H9 (cell line): Measurements from ENCODE around the gene POMZP3. TPM values are rescaled to one million over a fixed set of nuclear protein-coding genes. Genes with fewer than 3 reads are reported as not detected.
"Not testable (repeated sequence)": the region's sequence is repeated elsewhere in the genome, so short reads cannot be mapped to it uniquely, and the experiment has no call there.

Source experiments
- DNase-seq: peaks from one replicate; pipeline ENCODE4 v3.0.0-alpha.2; 2017
- H2AFZ ChIP-seq: one replicate; pipeline ENCODE4 v1.6.1; 2013; ENCODE audit warnings: mild to moderate bottlenecking, low read length, control low read depth, moderate library complexity
- H2AK5ac ChIP-seq: 2 replicates; pipeline ENCODE4 v1.6.1; 2013; ENCODE audit warnings: low read length, control low read depth, mixed read lengths; ENCODE audit not compliant: insufficient read length
- H2BK120ac ChIP-seq: one replicate; pipeline ENCODE4 v1.6.1; 2013; ENCODE audit warnings: low read depth, mild to moderate bottlenecking, low read length, control low read depth, inconsistent platforms; ENCODE audit not compliant: poor library complexity, severe bottlenecking
- H2BK12ac ChIP-seq: 2 replicates; pipeline ENCODE4 v1.6.1; 2013; ENCODE audit warnings: low read length, control low read depth, mixed read lengths, low read depth; ENCODE audit not compliant: insufficient read length
- H2BK15ac ChIP-seq: 2 replicates; pipeline ENCODE4 v1.6.1; 2013; ENCODE audit warnings: low read depth, low read length, control low read depth
- H2BK20ac ChIP-seq: one replicate; pipeline ENCODE4 v1.6.1; 2013; ENCODE audit warnings: low read depth, mild to moderate bottlenecking, low read length, control low read depth, inconsistent platforms; ENCODE audit not compliant: poor library complexity, severe bottlenecking
- H2BK5ac ChIP-seq: 2 replicates; pipeline ENCODE4 v1.6.1; 2013; ENCODE audit warnings: low read length, control low read depth, mixed read lengths; ENCODE audit not compliant: insufficient read length
- H3K14ac ChIP-seq: 2 replicates; pipeline ENCODE4 v1.6.1; 2013; ENCODE audit warnings: low read length, control low read depth; ENCODE audit not compliant: insufficient read depth
- H3K18ac ChIP-seq: 2 replicates; pipeline ENCODE4 v1.6.1; 2013; ENCODE audit warnings: low read depth, mild to moderate bottlenecking, mixed read lengths, low read length, control low read depth; ENCODE audit not compliant: insufficient read length
- H3K23ac ChIP-seq: 2 replicates; pipeline ENCODE4 v1.6.1; 2013; ENCODE audit warnings: low read length, control low read depth, mixed read lengths, low read depth; ENCODE audit not compliant: insufficient read length
- H3K23me2 ChIP-seq: 2 replicates; pipeline ENCODE4 v1.6.1; 2013; ENCODE audit warnings: low read depth, mild to moderate bottlenecking, mixed read lengths, low read length, control low read depth; ENCODE audit not compliant: insufficient read length, poor library complexity, severe bottlenecking
- H3K27ac ChIP-seq: 2 replicates; pipeline ENCODE4 v1.5.1; 2013; ENCODE audit warnings: low read length, control low read depth, mixed read lengths, low read depth; ENCODE audit not compliant: insufficient read length
- H3K27me3 ChIP-seq: 2 replicates; pipeline ENCODE4 v1.6.1; 2013; ENCODE audit warnings: low read length, control low read depth, inconsistent platforms; ENCODE audit not compliant: insufficient read depth
- H3K4ac ChIP-seq: 2 replicates; pipeline ENCODE4 v1.6.1; 2013; ENCODE audit warnings: low read depth, mild to moderate bottlenecking, control low read depth, inconsistent platforms, low read length, moderate library complexity
- H3K4me1 ChIP-seq: 2 replicates; pipeline ENCODE4 v1.6.1; 2013; ENCODE audit warnings: low read length, control low read depth, inconsistent platforms; ENCODE audit not compliant: insufficient read depth
- H3K4me2 ChIP-seq: 2 replicates; pipeline ENCODE4 v1.6.1; 2013; ENCODE audit warnings: low read length, control low read depth, mixed read lengths; ENCODE audit not compliant: insufficient read length, insufficient read depth
- H3K56ac ChIP-seq: 2 replicates; pipeline ENCODE4 v1.6.1; 2013; ENCODE audit warnings: low read depth, mild to moderate bottlenecking, mixed read lengths, low read length, control low read depth; ENCODE audit not compliant: insufficient read length
- H3K79me1 ChIP-seq: 2 replicates; pipeline ENCODE4 v1.6.1; 2013; ENCODE audit warnings: low read depth, mild to moderate bottlenecking, moderate library complexity, low read length, control low read depth, inconsistent platforms; ENCODE audit not compliant: insufficient read depth, poor library complexity, severe bottlenecking
- H3K79me2 ChIP-seq: 2 replicates; pipeline ENCODE4 v1.6.1; 2013; ENCODE audit warnings: low read length, control low read depth, inconsistent platforms; ENCODE audit not compliant: insufficient read depth
- H3K9ac ChIP-seq: 2 replicates; pipeline ENCODE4 v1.6.1; 2013; ENCODE audit warnings: low read length, control low read depth, mixed read lengths; ENCODE audit not compliant: insufficient read length; ENCODE audit errors: extremely low read depth
- H3K9me3 ChIP-seq: one replicate; pipeline ENCODE4 v1.6.1; 2013; ENCODE audit warnings: low read depth, low read length, inconsistent platforms; ENCODE audit not compliant: control insufficient read depth
- H3T11ph ChIP-seq: one replicate; pipeline ENCODE4 v1.6.1; 2013; ENCODE audit warnings: mild to moderate bottlenecking, low read length, control low read depth, inconsistent platforms
- H4K20me1 ChIP-seq: one replicate; pipeline ENCODE4 v1.6.1; 2013; ENCODE audit not compliant: control insufficient read depth, insufficient read length, insufficient read depth
- H4K5ac ChIP-seq: 2 replicates; pipeline ENCODE4 v1.6.1; 2013; ENCODE audit warnings: low read depth, mild to moderate bottlenecking, mixed read lengths, low read length, control low read depth; ENCODE audit not compliant: insufficient read length
- H4K8ac ChIP-seq: replicated peaks from 2 replicates; pipeline ENCODE4 v1.6.1; 2013; ENCODE audit warnings: low read length, control low read depth, mixed read lengths, low read depth; ENCODE audit not compliant: insufficient read length
- H4K91ac ChIP-seq: 2 replicates; pipeline ENCODE4 v1.6.1; 2013; ENCODE audit warnings: low read depth, mild to moderate bottlenecking, moderate library complexity, mixed read lengths, low read length, control low read depth; ENCODE audit not compliant: insufficient read length
- H3K27ac Mint-ChIP-seq, 3 experiments: 2 replicates in 2 of 3; 3 replicates in 1 of 3; pipeline ENCODE4 v1.8.0; 2020 to 2021; ENCODE audit warnings: mixed read lengths in 3 of 3, mild to moderate bottlenecking in 1 of 3, moderate library complexity in 1 of 3
- H3K27me3 Mint-ChIP-seq: 2 replicates; pipeline ENCODE4 v1.8.0; 2021; ENCODE audit warnings: low read depth, mild to moderate bottlenecking, moderate library complexity, mixed read lengths
- H3K36me3 Mint-ChIP-seq, 3 experiments: 2 replicates in 2 of 3; 3 replicates in 1 of 3; pipeline ENCODE4 v1.8.0; 2020 to 2021; ENCODE audit warnings: low read depth in 3 of 3, mixed read lengths in 3 of 3; ENCODE audit not compliant: insufficient read depth in 1 of 3
- H3K4me1 Mint-ChIP-seq, 2 experiments: 2 replicates each; pipeline ENCODE4 v1.8.0; 2020; ENCODE audit warnings: mixed read lengths in 2 of 2
- H3K4me3 Mint-ChIP-seq, 2 experiments: 2 replicates in 1 of 2; 3 replicates in 1 of 2; pipeline ENCODE4 v1.8.0; 2020 to 2021; ENCODE audit warnings: mild to moderate bottlenecking in 2 of 2, mixed read lengths in 2 of 2, moderate library complexity in 1 of 2
- H3K9me3 Mint-ChIP-seq, 2 experiments: 2 replicates in 1 of 2; 3 replicates in 1 of 2; pipeline ENCODE4 v1.8.0; 2020; ENCODE audit warnings: mild to moderate bottlenecking in 2 of 2, mixed read lengths in 2 of 2, moderate library complexity in 1 of 2
- WGBS: extraction: QIAGEN DNeasy Blood & Tissue Kit; methylation state at CpG from one replicate; pipeline ENCODE4 v1.1.7; 2013; ENCODE audit warnings: missing lambda C conversion rate, low lambda C conversion rate, mixed read lengths; ENCODE audit not compliant: insufficient read length; ENCODE audit errors: extremely low coverage; 5-methylcytosine and 5-hydroxymethylcytosine counted together
- total RNA-seq: library from RNA; stranded (reverse); gene quantifications from 2 replicates; pipeline ENCODE4 v1.2.1, GENCODE V29; 2021

The POMZP3 gene
- total RNA-seq, 1 experiment from 2014 or later = 8.5 TPM

DNA sequence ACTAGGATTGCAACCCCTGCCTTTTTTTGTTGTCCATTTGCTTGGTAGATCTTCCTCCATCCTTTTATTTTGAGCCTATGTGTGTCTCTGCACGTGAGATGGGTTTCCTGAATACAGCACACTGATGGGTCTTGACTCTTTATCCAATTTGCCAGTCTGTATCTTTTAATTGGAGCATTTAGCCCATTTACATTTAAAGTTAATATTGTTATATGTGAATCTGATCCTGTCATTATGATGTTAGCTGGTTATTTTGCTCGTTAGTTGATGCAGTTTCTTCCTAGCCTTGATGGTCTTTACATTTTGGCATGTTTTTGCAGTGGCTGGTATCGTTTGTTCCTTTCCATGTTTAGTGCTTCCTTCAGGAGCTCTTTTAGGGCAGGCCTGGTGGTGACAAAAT lies 62.1 kb downstream of the POMZP3 start:
- H4K5ac ChIP-seq, H3K18ac ChIP-seq, H3K4me2 ChIP-seq, H2AK5ac ChIP-seq, H3K4me1 ChIP-seq, H3K4me3 Mint-ChIP-seq, H4K91ac ChIP-seq, H3K56ac ChIP-seq, H2BK20ac ChIP-seq, H2BK12ac ChIP-seq, H4K20me1 ChIP-seq, H3K4me1 Mint-ChIP-seq, H3K79me2 ChIP-seq, H3K27ac Mint-ChIP-seq, H3K79me1 ChIP-seq, H3K27ac ChIP-seq, H3K23me2 ChIP-seq, H2AFZ ChIP-seq, H3K9me3 ChIP-seq, H3K9ac ChIP-seq, H3K14ac ChIP-seq, DNase-seq, H2BK15ac ChIP-seq, H2BK5ac ChIP-seq, H3K23ac ChIP-seq, H3T11ph ChIP-seq, H3K27me3 Mint-ChIP-seq, H4K8ac ChIP-seq, H3K4ac ChIP-seq, H2BK120ac ChIP-seq, H3K27me3 ChIP-seq: not testable (repeated sequence)
- WGBS = no CpG with 5 or more reads among the region's 3 CpGs
- H3K36me3 Mint-ChIP-seq = peaks cover 38 to 48% (median 40%) of the 10 kb centered on the region in 3 experiments
- H3K9me3 Mint-ChIP-seq = peaks cover 35 to 39% of the 10 kb centered on the region in 2 experiments

DNA sequence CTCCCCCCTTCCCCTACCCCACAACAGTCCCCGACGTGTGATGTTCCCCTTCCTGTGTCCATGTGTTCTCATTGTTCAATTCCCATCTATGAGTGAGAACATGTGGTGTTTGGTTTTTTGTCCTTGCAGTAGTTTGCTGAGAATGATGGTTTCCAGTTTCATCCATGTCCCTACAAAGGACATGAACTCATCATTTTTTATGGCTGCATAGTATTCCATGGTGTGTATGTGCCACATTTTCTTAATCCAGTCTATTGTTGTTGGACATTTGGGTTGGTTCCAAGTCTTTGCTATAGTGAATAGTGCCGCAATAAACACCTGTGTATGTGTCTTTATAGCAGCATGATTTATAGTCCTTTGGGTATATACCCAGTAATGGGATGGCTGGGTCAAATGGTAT lies 65.7 kb downstream of the POMZP3 start:
- not testable (repeated sequence) for H3K4me1 ChIP-seq, H3K4me3 Mint-ChIP-seq, H3K79me2 ChIP-seq, H3K9me3 ChIP-seq, H4K5ac ChIP-seq, H4K8ac ChIP-seq, H3K14ac ChIP-seq, H2BK120ac ChIP-seq, H2BK5ac ChIP-seq, H4K20me1 ChIP-seq, H2BK20ac ChIP-seq, H3K23me2 ChIP-seq, H3K27me3 ChIP-seq, H3K4ac ChIP-seq, H3K4me2 ChIP-seq, H2BK15ac ChIP-seq, H2AK5ac ChIP-seq, H2AFZ ChIP-seq, H3T11ph ChIP-seq, H2BK12ac ChIP-seq, H3K23ac ChIP-seq, H3K27me3 Mint-ChIP-seq, H3K18ac ChIP-seq, H4K91ac ChIP-seq, H3K4me1 Mint-ChIP-seq, H3K27ac Mint-ChIP-seq, DNase-seq, H3K27ac ChIP-seq, H3K56ac ChIP-seq, H3K9ac ChIP-seq, H3K79me1 ChIP-seq
- H3K36me3 Mint-ChIP-seq = peaks cover 33 to 36% (median 33%) of the 10 kb centered on the region in 3 experiments
- WGBS = no CpG with 5 or more reads among the region's 3 CpGs
- peaks cover 21 to 25% of the 10 kb centered on the region in 2 experiments for H3K9me3 Mint-ChIP-seq
